Caco-2 (cell line): ENCODE measurements around the gene HDDC2. TPM values are rescaled to one million over a fixed set of nuclear protein-coding genes. Genes with fewer than 3 reads are reported as not detected.

Source experiments
- BruUV-seq: library from RNA; stranded (reverse); fragments of 400-500 nt; replicated peaks from 2 replicates; lab custom pipeline; 2021; lab: Mats Ljungman, UMichigan
- CTCF ChIA-PET: fragments of 300-600 bp; sonication (Branson Sonifier 250); formaldehyde crosslinking; loops from one replicate; lab custom pipeline; 2022; ENCODE audit warnings: antibody characterized with exemption; lab: Charles Lee
- POLR2A ChIA-PET: fragments of 300-600 bp; sonication (Branson Sonifier 250); formaldehyde crosslinking; loops from one replicate; lab custom pipeline; 2022; ENCODE audit warnings: antibody characterized with exemption; lab: Charles Lee
- DNase-seq, 2 experiments: peaks; one replicate each; pipeline versions ENCODE4 v3.0.0 to v3.0.0-alpha.2; 2020 to 2022
- H3K27me3 ChIP-seq: replicated peaks from 2 replicates; pipeline ENCODE4 v1.6.0; 2011; ENCODE audit warnings: low read length; ENCODE audit not compliant: control insufficient read depth, insufficient read depth
- H3K36me3 ChIP-seq: 2 replicates; pipeline ENCODE4 v1.5.1; 2011; ENCODE audit warnings: low read length; ENCODE audit not compliant: control insufficient read depth, insufficient read depth
- H3K4me1 ChIP-seq: fragments of 250-450 bp; sonication (Bioruptor Pico); 2 replicates; pipeline ENCODE4 v1.5.1; 2020; ENCODE audit warnings: mild to moderate bottlenecking
- H3K4me3 ChIP-seq: 2 replicates; pipeline ENCODE4 v1.5.1; 2011; ENCODE audit warnings: low read depth, mild to moderate bottlenecking, control low read depth, low read length
- H3K9me3 ChIP-seq: fragments of 250-450 bp; sonication (Bioruptor Pico); 2 replicates; pipeline ENCODE4 v1.5.1; 2020; ENCODE audit warnings: mild to moderate bottlenecking, moderate library complexity
- H3K27ac Mint-ChIP-seq: one replicate; pipeline ENCODE4 v1.8.0; 2022; ENCODE audit warnings: mixed read lengths; ENCODE audit not compliant: unreplicated experiment
- H3K27me3 Mint-ChIP-seq: one replicate; pipeline ENCODE4 v1.8.0; 2022; ENCODE audit warnings: mixed read lengths; ENCODE audit not compliant: insufficient read depth, unreplicated experiment
- H3K36me3 Mint-ChIP-seq: one replicate; pipeline ENCODE4 v1.8.0; 2022; ENCODE audit warnings: mild to moderate bottlenecking, mixed read lengths; ENCODE audit not compliant: insufficient read depth, unreplicated experiment
- H3K4me1 Mint-ChIP-seq: one replicate; pipeline ENCODE4 v1.8.0; 2022; ENCODE audit warnings: low read depth, mixed read lengths; ENCODE audit not compliant: unreplicated experiment
- H3K4me3 Mint-ChIP-seq: one replicate; pipeline ENCODE4 v1.8.0; 2022; ENCODE audit warnings: mild to moderate bottlenecking, moderate library complexity, mixed read lengths; ENCODE audit not compliant: unreplicated experiment
- H3K9me3 Mint-ChIP-seq: one replicate; pipeline ENCODE4 v1.8.0; 2022; ENCODE audit warnings: mixed read lengths; ENCODE audit not compliant: unreplicated experiment
- CTCF ChIP-seq, 2 experiments: fragments of 200-600 bp in 1 of 2; IDR thresholded peaks; 1 replicate in 1 of 2; 2 replicates in 1 of 2; pipeline versions ENCODE4 v1.5.1 to v1.8.0; 2011 to 2022; ENCODE audit warnings: antibody characterized with exemption in 1 of 2, control low read depth in 1 of 2, inconsistent platforms in 1 of 2, low read depth in 1 of 2, low read length in 1 of 2, mild to moderate bottlenecking in 1 of 2, moderate library complexity in 1 of 2; ENCODE audit not compliant: insufficient read depth in 1 of 2, severe bottlenecking in 1 of 2, unreplicated experiment in 1 of 2
- intact Hi-C: fragments of 100-400 bp; cut with micrococcal nuclease; formaldehyde crosslinking; loops from one replicate; pipeline ENCODE4 v1.10.0; 2022; ENCODE audit not compliant: unreplicated experiment
- total RNA-seq: library from RNA; stranded (reverse); gene quantifications from 2 replicates; pipeline ENCODE4 v1.2.3, GENCODE V29; 2022

HDDC2 gene
- total RNA-seq, 1 experiment from 2014 or later, result 66.5 TPM

- Mint-ChIP-seq H3K27ac (peak overlapping the region; percentile 39), H3K27me3 (no peaks in the 10 kb centered on the region), H3K4me3 (no peak overlapping the region), H3K36me3 (no peaks in the 10 kb centered on the region), H3K4me1 (peaks cover 27% of the 10 kb centered on the region), H3K9me3 (no peaks in the 10 kb centered on the region)
- ChIA-PET CTCF (interaction anchor here (1.0 kb wide), 1 partner anchor 31 kb away, joined by 4 read pairs; no protein-coding TSS in a partner anchor), POLR2A (no interaction called here)
- intact Hi-C loops, result no loop called here
- Histone ChIP-seq H3K27me3 (no peaks in the 10 kb centered on the region), H3K36me3 (no peaks in the 10 kb centered on the region), H3K9me3 (no peaks in the 10 kb centered on the region), H3K4me3 (no peak overlapping the region), H3K4me1 (peaks cover 6% of the 10 kb centered on the region; the same call in 1 of the 2 replicates)
- no peak for DNase-seq
- BruUV-seq, result no TSS peak
- no peak for TF ChIP-seq CTCF (IDR thresholded peaks at IDR 0.05; ENCODE audit: insufficient read depth in 1 of 2, low read depth in 1 of 2, low read length in 1 of 2, severe bottlenecking in 1 of 2, unreplicated experiment in 1 of 2)
Measured at GRCh38 chr6:125233202-125233601, 68.6 kb downstream of the HDDC2 start.

GRCh38 chr6:125232466-125232865, 69.3 kb downstream of the HDDC2 start:
- CTCF ChIA-PET, result interaction anchor here (1.0 kb wide), 1 partner anchor 30 kb away, joined by 4 read pairs; no protein-coding TSS in a partner anchor

GRCh38 chr6:125231574-125232343, 70.0 kb downstream of the HDDC2 start:
- Histone ChIP-seq H3K27me3 (no peaks in the 10 kb centered on the region), H3K4me1 (peaks cover 6% of the 10 kb centered on the region; the same call in 1 of the 2 replicates), H3K36me3 (no peaks in the 10 kb centered on the region), H3K4me3 (no peak overlapping the region), H3K9me3 (no peaks in the 10 kb centered on the region)
- POLR2A ChIA-PET, result no interaction called here
- no TSS peak for BruUV-seq
- intact Hi-C loops, result no loop called here
- no peak for TF ChIP-seq CTCF (IDR thresholded peaks at IDR 0.05; ENCODE audit: insufficient read depth in 1 of 2, low read depth in 1 of 2, low read length in 1 of 2, severe bottlenecking in 1 of 2, unreplicated experiment in 1 of 2)
- CTCF ChIA-PET, result no interaction called here
- Mint-ChIP-seq H3K27ac (peak overlapping the region; percentile 39), H3K27me3 (no peaks in the 10 kb centered on the region), H3K36me3 (peaks cover 1% of the 10 kb centered on the region), H3K4me1 (peaks cover 21% of the 10 kb centered on the region), H3K4me3 (no peak overlapping the region), H3K9me3 (no peaks in the 10 kb centered on the region)
- DNase-seq, result no peak

More at GRCh38 chr6:125232466-125232865, 69.3 kb downstream of the HDDC2 start:
- no peaks in the 10 kb centered on the region for H3K9me3 ChIP-seq
- H3K4me3 ChIP-seq, result no peak overlapping the region
- H3K36me3 ChIP-seq, result no peaks in the 10 kb centered on the region
- Mint-ChIP-seq H3K4me1 (peaks cover 27% of the 10 kb centered on the region), H3K27me3 (no peaks in the 10 kb centered on the region), H3K27ac (peak overlapping the region; percentile 39), H3K4me3 (no peak overlapping the region), H3K9me3 (no peaks in the 10 kb centered on the region), H3K36me3 (no peaks in the 10 kb centered on the region)
- H3K27me3 ChIP-seq, result no peaks in the 10 kb centered on the region
- POLR2A ChIA-PET, result no interaction called here
- intact Hi-C loops, result no loop called here
- DNase-seq, result no peak
- H3K4me1 ChIP-seq, result peaks cover 6% of the 10 kb centered on the region; the same call in 1 of the 2 replicates
- no peak for TF ChIP-seq CTCF (IDR thresholded peaks at IDR 0.05; ENCODE audit: insufficient read depth in 1 of 2, low read depth in 1 of 2, low read length in 1 of 2, severe bottlenecking in 1 of 2, unreplicated experiment in 1 of 2)
- BruUV-seq, result no TSS peak
